ENCODE results near the gene CHCHD6.

Gene CHCHD6

DNA sequence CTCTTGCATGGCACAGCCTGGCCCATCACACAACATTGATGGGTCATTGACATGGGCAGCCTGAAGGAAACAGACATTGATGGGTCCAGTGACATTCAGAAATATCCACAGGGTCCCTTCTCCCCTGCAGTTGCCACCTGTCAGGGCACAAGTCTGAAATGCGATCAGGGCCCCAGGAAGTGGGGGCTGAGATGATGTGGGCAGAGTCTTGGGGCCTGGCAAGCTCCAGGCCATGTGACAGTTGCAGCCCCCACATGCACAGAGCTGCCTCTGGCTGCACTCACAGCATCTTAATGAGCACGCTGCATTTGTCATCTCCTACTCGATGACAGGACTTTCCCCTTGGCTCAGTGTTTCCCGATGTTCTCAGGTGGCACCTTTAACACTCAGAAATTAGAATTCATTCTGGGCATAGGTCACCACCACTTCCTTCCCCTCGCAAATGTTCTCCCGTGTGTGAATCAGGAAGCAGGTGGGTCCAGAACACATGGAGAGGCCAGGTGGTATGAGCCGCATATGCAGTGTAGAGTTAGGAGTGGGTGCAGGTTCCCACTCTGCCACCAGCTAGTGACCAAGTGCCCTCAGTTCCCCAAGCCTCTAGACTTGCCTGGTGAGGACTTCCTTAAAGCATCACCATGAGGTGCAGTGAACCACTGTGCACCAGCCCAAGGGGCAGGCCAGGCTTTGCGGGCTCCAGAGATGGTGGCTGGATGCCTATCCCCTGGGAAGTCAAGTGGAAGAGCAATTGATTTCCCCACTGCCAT, 47.5 kb upstream of the CHCHD6 start:
- Histone ChIP-seq H3K4me2 (ENCODE audit: insufficient read depth, low read length) (no peak overlapping the region), H3K4me3 (ENCODE audit: low read depth in 1 of 2, low read length in 2 of 2) (no peak overlapping the region), H3K9me3 (ENCODE audit: insufficient read depth, low read length, severe bottlenecking) (peaks cover 6% of the 10 kb centered on the region), H3K36me3 (ENCODE audit: insufficient read depth, low read length) (no peaks in the 10 kb centered on the region), H4K20me1 (ENCODE audit: insufficient read depth, low read length) (no peaks in the 10 kb centered on the region), H3K4me1 (ENCODE audit: insufficient read depth, low read length) (peaks cover 33% of the 10 kb centered on the region), H2AFZ (ENCODE audit: low read depth, low read length) (no peak overlapping the region), H3K79me2 (ENCODE audit: insufficient read depth, low read length) (no peaks in the 10 kb centered on the region), H3K9ac (ENCODE audit: low read depth, low read length) (no peak overlapping the region), H3K27ac (ENCODE audit: low read length) (no peak overlapping the region), H3K27me3 (ENCODE audit: insufficient read depth, low read length, poor library complexity) (peaks cover 13% of the 10 kb centered on the region)
- ATAC-seq (ENCODE audit: insufficient read depth, low read depth) (no peak), DNase-seq (no peak)
- TF ChIP-seq CTCF (IDR thresholded peaks at IDR 0.05; ENCODE audit: borderline replicate concordance, extremely low read depth, low read length, poor library complexity, severe bottlenecking) (no peak), EZH2 (IDR thresholded peaks at IDR 0.05; ENCODE audit: borderline replicate concordance, low read depth, low read length, severe bottlenecking) (no peak)

DNA sequence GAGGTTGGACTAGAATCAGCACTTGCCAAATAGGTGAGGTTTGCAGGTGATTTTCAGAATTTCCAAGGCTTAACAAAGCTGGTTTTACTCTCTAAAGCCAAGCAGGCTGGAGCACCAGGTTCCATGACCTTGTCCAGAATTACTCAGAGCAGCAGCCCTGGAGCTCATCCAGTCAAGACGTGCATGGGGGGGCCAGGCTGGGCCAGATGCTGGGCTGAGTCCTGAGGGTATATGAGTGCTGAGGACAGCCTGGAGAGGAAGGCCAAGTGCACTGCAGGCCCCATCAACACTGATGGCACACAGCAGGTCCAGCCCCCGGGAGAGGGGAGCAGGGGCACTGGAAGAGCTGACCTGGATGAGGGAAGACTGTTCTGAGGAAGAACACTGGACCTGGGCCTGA, 46.1 kb upstream of the CHCHD6 start:
- Histone ChIP-seq H4K20me1 (ENCODE audit: insufficient read depth, low read length) (no peaks in the 10 kb centered on the region), H3K36me3 (ENCODE audit: insufficient read depth, low read length) (no peaks in the 10 kb centered on the region)

DNA sequence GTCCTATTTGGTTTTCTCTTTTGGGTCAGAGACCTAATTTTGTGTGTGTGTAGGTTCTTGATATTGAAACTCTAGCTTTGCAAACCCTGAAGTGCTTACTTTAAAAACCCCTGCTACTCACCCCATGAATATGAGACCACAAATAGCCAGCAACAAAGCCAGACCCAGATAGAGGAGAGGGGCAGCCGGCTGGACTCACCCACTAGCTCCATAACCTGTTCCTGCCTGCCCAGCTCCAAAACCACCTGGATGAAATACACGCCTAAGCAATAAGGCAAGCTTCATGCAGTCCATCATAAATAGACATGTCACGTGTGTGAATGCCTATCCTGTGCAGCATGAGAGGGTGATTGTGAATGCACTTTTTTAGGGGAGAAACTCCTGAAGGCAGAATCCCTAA, 45.5 kb upstream of the CHCHD6 start:
- no peak overlapping the region for H3K9ac ChIP-seq (ENCODE audit: low read depth, low read length)
- H3K4me3 ChIP-seq (ENCODE audit: low read depth in 1 of 2, low read length in 2 of 2): no peak overlapping the region
- peaks cover 16% of the 10 kb centered on the region for H3K27me3 ChIP-seq (ENCODE audit: insufficient read depth, low read length, poor library complexity)
- H3K27ac ChIP-seq (ENCODE audit: low read length): no peak overlapping the region
- TF ChIP-seq CTCF (IDR thresholded peaks at IDR 0.05; ENCODE audit: borderline replicate concordance, extremely low read depth, low read length, poor library complexity, severe bottlenecking): no peak
- no peak overlapping the region for H3K4me2 ChIP-seq (ENCODE audit: insufficient read depth, low read length)
- H3K4me1 ChIP-seq (ENCODE audit: insufficient read depth, low read length): peaks cover 29% of the 10 kb centered on the region
- H3K79me2 ChIP-seq (ENCODE audit: insufficient read depth, low read length): no peaks in the 10 kb centered on the region
- H3K9me3 ChIP-seq (ENCODE audit: insufficient read depth, low read length, severe bottlenecking): peaks cover 6% of the 10 kb centered on the region
- H2AFZ ChIP-seq (ENCODE audit: low read depth, low read length): no peak overlapping the region
- DNase-seq (no peak), ATAC-seq (ENCODE audit: insufficient read depth, low read depth) (no peak)
- no peaks in the 10 kb centered on the region for H3K36me3 ChIP-seq (ENCODE audit: insufficient read depth, low read length)
- no peaks in the 10 kb centered on the region for H4K20me1 ChIP-seq (ENCODE audit: insufficient read depth, low read length)

More for the DNA sequence above, 46.1 kb upstream of the CHCHD6 start:
- H3K4me2 ChIP-seq (ENCODE audit: insufficient read depth, low read length): no peak overlapping the region
- H3K9ac ChIP-seq (ENCODE audit: low read depth, low read length): no peak overlapping the region
- H3K4me1 ChIP-seq (ENCODE audit: insufficient read depth, low read length): peaks cover 33% of the 10 kb centered on the region
- no peak overlapping the region for H3K27ac ChIP-seq (ENCODE audit: low read length)
- no peak for ATAC-seq (ENCODE audit: insufficient read depth, low read depth)
- no peak overlapping the region for H2AFZ ChIP-seq (ENCODE audit: low read depth, low read length)
- H3K9me3 ChIP-seq (ENCODE audit: insufficient read depth, low read length, severe bottlenecking): peaks cover 6% of the 10 kb centered on the region
- no peak overlapping the region for H3K4me3 ChIP-seq (ENCODE audit: low read depth in 1 of 2, low read length in 2 of 2)
- H3K79me2 ChIP-seq (ENCODE audit: insufficient read depth, low read length): no peaks in the 10 kb centered on the region
- DNase-seq: no peak
- TF ChIP-seq EZH2 (IDR thresholded peaks at IDR 0.05; ENCODE audit: borderline replicate concordance, low read depth, low read length, severe bottlenecking) (no peak), CTCF (IDR thresholded peaks at IDR 0.05; ENCODE audit: borderline replicate concordance, extremely low read depth, low read length, poor library complexity, severe bottlenecking) (no peak)
- H3K27me3 ChIP-seq (ENCODE audit: insufficient read depth, low read length, poor library complexity): peaks cover 16% of the 10 kb centered on the region

Measured in DND-41 (cell line).